Body of pancreas (tissue), 4 donors: Measurements from ENCODE around the gene RPS15A. TPM values are rescaled to one million over a fixed set of nuclear protein-coding genes. Genes with fewer than 3 reads are reported as not detected.

Experiments used
- ATAC-seq: fragments of 150-250 bp; one replicate; pipeline ENCODE4 v1.9.1; 2016
- DNase-seq, 4 donors: peaks; one replicate each; pipeline ENCODE4 v3.0.0-alpha.2; 2019
- H3K27ac ChIP-seq, 4 donors: fragments of 200-600 bp; sonication (generic); 1 replicate in 3 of 4; 2 replicates in 1 of 4; pipeline versions ENCODE4 v1.5.1 to v1.6.1; 2016 to 2019; ENCODE audit warnings: mild to moderate bottlenecking in 1 of 4, mixed read lengths in 1 of 4, moderate library complexity in 1 of 4
- H3K27me3 ChIP-seq, 2 donors: fragments of 200-600 bp; sonication (generic); one replicate each; pipeline ENCODE4 v1.6.0; 2016; ENCODE audit warnings: mild to moderate bottlenecking in 1 of 2
- H3K36me3 ChIP-seq, 2 donors: fragments of 200-600 bp; sonication (generic); replicated peaks in 1 of 2; 2 replicates each; pipeline ENCODE4 v1.5.1; 2016; ENCODE audit warnings: low read depth in 2 of 2; ENCODE audit not compliant: insufficient read depth in 1 of 2
- H3K4me1 ChIP-seq: fragments of 200-600 bp; sonication (generic); one replicate; pipeline ENCODE4 v1.6.0; 2016
- H3K4me3 ChIP-seq, 2 donors: fragments of 200-600 bp; sonication (generic); 1 replicate in 1 of 2; 2 replicates in 1 of 2; pipeline ENCODE4 v1.5.1; 2016 to 2019
- H3K9me3 ChIP-seq, 3 donors: fragments of 200-600 bp; sonication (generic); 1 replicate in 2 of 3; 2 replicates in 1 of 3; pipeline ENCODE4 v1.5.1; 2016
- CTCF ChIP-seq, 7 experiments: fragments of 450-650 bp in 4 of 7; fragments of 200-600 bp in 3 of 7; sonication (generic) in 3 of 7; IDR thresholded peaks; one replicate each; pipeline ENCODE4 v1.5.1; 2016 to 2019; ENCODE audit warnings: antibody characterized with exemption in 7 of 7
- POLR2A ChIP-seq, 3 donors: fragments of 450-650 bp; IDR thresholded peaks; one replicate each; pipeline ENCODE4 v1.6.1; 2016; ENCODE audit warnings: antibody characterized with exemption in 3 of 3, mild to moderate bottlenecking in 2 of 3
- WGBS, 2 donors: methylation state at CpG; one replicate each; pipeline ENCODE4 v1.1.5; 2017; 5-methylcytosine and 5-hydroxymethylcytosine counted together
- intact Hi-C: fragments of 100-400 bp; cut with DNase I; formaldehyde crosslinking; loops from one replicate; pipeline ENCODE4 v1.15.1; 2023
- total RNA-seq, 2 donors: library from RNA; depleted of rRNA; stranded (reverse); fragments of >200 nt; gene quantifications; one replicate each; pipeline ENCODE4 v1.1.0, GENCODE V29; 2016

RPS15A gene
- total RNA-seq, 2 donors from 2014 or later, result 232 to 393 TPM

- H3K4me3 ChIP-seq, result no peak overlapping the region
- intact Hi-C loops, result no loop called here
- H3K36me3 ChIP-seq, result peaks cover 0 to 14% of the 10 kb centered on the region in 2 donors
- peaks cover 22% of the 10 kb centered on the region for H3K4me1 ChIP-seq
- ATAC-seq, result no peak
- H3K27me3 ChIP-seq, result no peaks in the 10 kb centered on the region
- TF ChIP-seq POLR2A (IDR thresholded peaks at IDR 0.05) (no peak), CTCF (IDR thresholded peaks at IDR 0.05) (no peak)
- no peak for DNase-seq
- no peaks in the 10 kb centered on the region for H3K9me3 ChIP-seq
- 69 to 74% methylated on average over 3 of the region's 3 CpGs for WGBS, 2 donors
- no peak overlapping the region for H3K27ac ChIP-seq
Observed at GRCh38 chr16:18804540-18804939, 14.4 kb upstream of the RPS15A start.

- no peak for TF ChIP-seq POLR2A (IDR thresholded peaks at IDR 0.05)
- no peak for TF ChIP-seq CTCF (IDR thresholded peaks at IDR 0.05)
- Histone ChIP-seq H3K27me3 (no peaks in the 10 kb centered on the region), H3K27ac (no peak overlapping the region), H3K9me3 (no peaks in the 10 kb centered on the region), H3K4me1 (peaks cover 29% of the 10 kb centered on the region), H3K36me3 (peaks cover 0 to 8% of the 10 kb centered on the region in 2 donors), H3K4me3 (no peak overlapping the region)
- no peak for ATAC-seq
- DNase-seq, result no peak
- 67 to 79% methylated on average over 5 of the region's 5 CpGs for WGBS, 2 donors
- intact Hi-C loops, result no loop called here
Observed at GRCh38 chr16:18803569-18804462, 13.7 kb upstream of the RPS15A start.

- peaks cover 0 to 3% of the 10 kb centered on the region in 2 donors for H3K36me3 ChIP-seq
- 87 to 89% methylated on average over 16 of the region's 16 CpGs for WGBS, 2 donors
- intact Hi-C loops, result no loop called here
Observed at GRCh38 chr16:18802767-18803343, 12.7 kb upstream of the RPS15A start.

GRCh38 chr16:18801145-18801972 is 11.2 kb upstream of the RPS15A start, which contains the start of gene ARL6IP1:
Gene ARL6IP1, minus strand, starts transcription at chr16:18801549. Its CDS starts 83 bp downstream, at chr16:18801466.
- Histone ChIP-seq H3K4me1 (peaks cover 52% of the 10 kb centered on the region), H3K27me3 (no peaks in the 10 kb centered on the region), H3K36me3 (no peaks in the 10 kb centered on the region), H3K27ac (peak within 1 kb of the TSS; percentile 84 to 93 (median 86)), H3K9me3 (peaks cover 0 to 3% (median 0%) of the 10 kb centered on the region in 3 donors), H3K4me3 (peak within 1 kb of the TSS; percentile 88 to 100)
- intact Hi-C loops, result no loop called here
- 0% methylated on average over 77 of the region's 77 CpGs; no CpG with 5 or more reads in 1 of the 2 donors for WGBS, 2 donors
- peak; percentile 99 for ATAC-seq
- DNase-seq, result peak; percentile 99 to 100 (median 100)
- peak; percentile 99 to 100 (median 100) for TF ChIP-seq POLR2A (IDR thresholded peaks at IDR 0.05)
- peak; percentile 86 to 99 (median 98) for TF ChIP-seq CTCF (IDR thresholded peaks at IDR 0.05)

More at GRCh38 chr16:18802767-18803343, 12.7 kb upstream of the RPS15A start:
- Histone ChIP-seq H3K4me3 (no peak overlapping the region), H3K9me3 (no peaks in the 10 kb centered on the region), H3K27ac (no peak overlapping the region), H3K27me3 (no peaks in the 10 kb centered on the region), H3K4me1 (peaks cover 39% of the 10 kb centered on the region)
- DNase-seq, result no peak
- ATAC-seq, result no peak
- no peak for TF ChIP-seq POLR2A (IDR thresholded peaks at IDR 0.05)
- TF ChIP-seq CTCF (IDR thresholded peaks at IDR 0.05), result no peak
